Large intestine (tissue), 3 donors: Measurements from ENCODE around the gene CACHD1. TPM values are rescaled to one million over a fixed set of nuclear protein-coding genes. Genes with fewer than 3 reads are reported as not detected.

Experiments used
- DNase-seq, 2 donors: peaks; one replicate each; pipeline versions ENCODE4 v3.0.0 to v3.0.0-alpha.2; 2013
- H3K27ac ChIP-seq: one replicate; pipeline ENCODE4 v1.5.1; 2013; ENCODE audit warnings: low read length
- H3K27me3 ChIP-seq: 2 replicates; pipeline ENCODE4 v1.6.1; 2013; ENCODE audit warnings: low read length; ENCODE audit not compliant: control insufficient read depth, insufficient read depth
- H3K36me3 ChIP-seq: 2 replicates; pipeline ENCODE4 v1.6.1; 2013; ENCODE audit warnings: low read length; ENCODE audit not compliant: control insufficient read depth, insufficient read depth
- H3K4me1 ChIP-seq: one replicate; pipeline ENCODE4 v1.6.1; 2013; ENCODE audit warnings: low read length; ENCODE audit not compliant: control insufficient read depth, insufficient read depth
- H3K4me3 ChIP-seq: one replicate; pipeline ENCODE4 v1.5.1; 2013; ENCODE audit warnings: low read length
- H3K9me3 ChIP-seq: one replicate; pipeline ENCODE4 v1.6.1; 2013; ENCODE audit warnings: mild to moderate bottlenecking, low read depth, low read length, moderate library complexity; ENCODE audit not compliant: control insufficient read depth
- WGBS: methylation state at CpG from one replicate; pipeline ENCODE4 v1.1.5; 2013; ENCODE audit warnings: low lambda C conversion rate; ENCODE audit not compliant: insufficient coverage; 5-methylcytosine and 5-hydroxymethylcytosine counted together
- polyA plus RNA-seq: library from polyadenylated mRNA; unstranded; fragments of 120-200 nt; gene quantifications from one replicate; pipeline ENCODE4 v1.2.1, GENCODE V29; 2013

CACHD1 gene
- polyA plus RNA-seq, 1 donor: 9.6 TPM

DNA sequence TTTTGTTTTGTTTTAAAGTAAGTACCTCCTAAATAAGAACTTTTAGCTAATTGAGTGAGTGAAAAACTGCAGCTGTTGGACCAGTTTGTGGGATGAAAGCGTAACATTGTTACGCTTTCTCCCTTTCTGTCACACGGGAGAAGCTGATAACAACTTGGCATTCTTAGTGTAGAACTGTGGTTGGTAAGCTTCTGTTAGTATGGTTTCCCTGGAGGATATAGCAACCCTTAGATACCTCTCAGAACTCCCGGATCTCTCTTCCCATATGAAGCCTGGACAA, 98.2 kb downstream of the CACHD1 start:
- H3K36me3 ChIP-seq: no peaks in the 10 kb centered on the region
- DNase-seq: no peak
- no peaks in the 10 kb centered on the region for H3K27me3 ChIP-seq
- no CpG with 5 or more reads among the region's 4 CpGs for WGBS
- H3K4me1 ChIP-seq: peaks cover 6% of the 10 kb centered on the region
- H3K4me3 ChIP-seq: no peak overlapping the region
- no peaks in the 10 kb centered on the region for H3K9me3 ChIP-seq
- no peak overlapping the region for H3K27ac ChIP-seq

DNA sequence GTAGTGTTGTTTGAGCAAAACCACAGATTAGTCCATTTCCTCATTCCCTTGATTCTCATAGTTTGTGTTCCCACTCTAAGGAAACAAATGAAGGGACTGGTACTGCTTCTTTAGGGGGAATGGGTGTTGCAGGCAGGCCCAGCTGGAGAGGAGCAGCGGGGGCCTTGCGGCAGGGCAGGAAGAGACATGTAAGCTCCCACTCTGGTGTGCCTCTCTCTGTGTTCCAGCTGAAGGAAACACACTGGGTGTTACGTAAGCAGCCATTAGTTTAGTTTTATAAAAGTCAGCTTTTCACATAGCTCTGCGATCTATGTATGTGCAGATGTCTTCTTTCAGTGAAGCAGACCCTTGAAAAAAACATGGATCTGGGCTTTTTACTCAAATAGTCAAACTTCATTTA, 99.5 kb downstream of the CACHD1 start:
- Histone ChIP-seq H3K9me3 (no peaks in the 10 kb centered on the region), H3K4me3 (no peak overlapping the region), H3K36me3 (no peaks in the 10 kb centered on the region), H3K27me3 (no peaks in the 10 kb centered on the region), H3K4me1 (peaks cover 6% of the 10 kb centered on the region), H3K27ac (no peak overlapping the region)
- no peak for DNase-seq
- WGBS: 100% methylated on average over 1 of the region's 4 CpGs

DNA sequence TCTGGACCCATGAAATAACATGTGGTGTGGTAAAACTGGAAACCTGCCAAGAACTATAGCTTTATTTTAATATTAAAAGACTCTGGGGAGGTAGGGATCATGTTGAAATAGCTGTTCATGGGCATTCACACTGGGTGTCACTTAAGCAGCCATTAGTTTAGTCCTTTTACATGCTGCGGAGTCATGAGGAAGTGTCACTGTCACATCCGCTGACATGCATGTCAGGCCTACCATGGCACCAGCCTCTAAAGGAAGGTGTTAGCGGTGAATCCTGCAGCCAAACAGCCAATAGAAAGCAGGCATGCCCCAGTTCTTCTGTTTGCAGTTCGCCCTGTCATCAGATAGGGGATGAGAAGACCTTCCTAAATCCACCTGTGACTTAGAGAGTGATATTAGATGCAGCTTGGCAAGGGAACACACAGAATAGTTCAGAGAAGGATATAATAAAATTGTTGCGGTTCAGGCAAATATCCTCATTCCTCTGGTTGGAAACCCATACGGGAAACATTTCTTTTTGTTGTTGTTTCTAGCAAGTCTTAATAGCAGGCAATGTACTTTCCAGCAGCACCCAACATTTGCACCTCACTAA, 100.4 kb downstream of the CACHD1 start:
- peaks cover 6% of the 10 kb centered on the region for H3K4me1 ChIP-seq
- no CpG with 5 or more reads among the region's 6 CpGs for WGBS

DNA sequence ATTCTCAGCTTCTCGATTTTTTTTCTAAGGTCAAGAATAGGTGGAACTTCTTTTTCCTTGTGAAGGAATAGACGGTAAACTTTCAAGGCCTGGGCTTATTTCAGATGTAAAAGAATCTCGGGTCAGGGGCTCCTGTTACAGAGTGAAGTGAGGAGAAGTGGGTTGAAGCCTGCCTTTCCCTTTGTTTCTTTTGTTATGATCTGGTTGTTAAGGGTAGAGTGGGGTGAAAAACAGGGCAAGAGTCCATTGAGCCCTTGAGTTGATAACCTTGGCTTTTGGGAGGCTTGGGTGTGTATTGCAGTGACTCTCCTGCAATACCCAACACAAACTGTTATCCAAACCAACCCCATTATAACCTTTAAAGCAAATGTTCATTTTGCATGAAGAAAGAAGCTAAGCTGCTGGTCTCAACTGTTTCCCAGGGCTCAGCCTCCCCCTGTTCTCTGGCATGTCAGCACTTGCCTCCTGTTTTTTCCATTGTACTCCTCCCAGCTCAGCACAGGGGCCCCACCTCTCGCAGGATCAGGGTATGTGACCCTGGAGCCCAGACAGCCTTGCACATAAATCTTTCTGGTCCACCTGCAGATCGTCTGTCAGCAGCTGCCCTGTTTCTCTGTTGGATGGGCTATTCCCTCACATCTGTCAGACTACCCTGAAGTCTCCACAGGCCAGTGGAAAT, 102.4 kb downstream of the CACHD1 start:
- H3K9me3 ChIP-seq: no peaks in the 10 kb centered on the region
- H3K27me3 ChIP-seq: no peaks in the 10 kb centered on the region
- peak in 1 of 2 donors; percentile 30 for DNase-seq
- H3K4me3 ChIP-seq: no peak overlapping the region
- H3K4me1 ChIP-seq: peaks cover 6% of the 10 kb centered on the region
- H3K27ac ChIP-seq: no peak overlapping the region
- no CpG with 5 or more reads among the region's 5 CpGs for WGBS
- H3K36me3 ChIP-seq: no peaks in the 10 kb centered on the region

More for the DNA sequence above, 100.4 kb downstream of the CACHD1 start:
- DNase-seq: no peak
- H3K27me3 ChIP-seq: no peaks in the 10 kb centered on the region
- no peak overlapping the region for H3K27ac ChIP-seq
- H3K9me3 ChIP-seq: no peaks in the 10 kb centered on the region
- no peaks in the 10 kb centered on the region for H3K36me3 ChIP-seq
- no peak overlapping the region for H3K4me3 ChIP-seq

DNA sequence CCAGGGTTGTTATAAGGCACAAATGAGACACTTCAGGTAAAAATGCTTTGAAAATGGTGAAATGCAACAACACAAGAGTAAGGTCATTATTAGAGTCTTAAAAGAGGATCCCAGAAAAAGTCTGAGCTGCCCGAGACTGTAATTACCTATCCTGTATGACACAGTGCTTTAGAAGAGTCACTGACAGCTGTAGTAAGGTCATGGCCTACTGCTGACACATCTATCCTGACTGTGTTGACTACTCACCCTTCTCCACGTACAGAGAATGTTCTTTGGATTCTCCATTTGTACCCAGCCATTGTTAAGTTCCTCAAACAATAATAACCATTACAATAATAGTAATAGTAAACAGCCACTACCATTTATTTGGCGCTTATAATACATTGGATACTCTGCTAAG, 104.4 kb downstream of the CACHD1 start:
- 67% methylated on average over 1 of the region's 3 CpGs for WGBS
- Histone ChIP-seq H3K4me3 (no peak overlapping the region), H3K4me1 (peaks cover 6% of the 10 kb centered on the region)

DNA sequence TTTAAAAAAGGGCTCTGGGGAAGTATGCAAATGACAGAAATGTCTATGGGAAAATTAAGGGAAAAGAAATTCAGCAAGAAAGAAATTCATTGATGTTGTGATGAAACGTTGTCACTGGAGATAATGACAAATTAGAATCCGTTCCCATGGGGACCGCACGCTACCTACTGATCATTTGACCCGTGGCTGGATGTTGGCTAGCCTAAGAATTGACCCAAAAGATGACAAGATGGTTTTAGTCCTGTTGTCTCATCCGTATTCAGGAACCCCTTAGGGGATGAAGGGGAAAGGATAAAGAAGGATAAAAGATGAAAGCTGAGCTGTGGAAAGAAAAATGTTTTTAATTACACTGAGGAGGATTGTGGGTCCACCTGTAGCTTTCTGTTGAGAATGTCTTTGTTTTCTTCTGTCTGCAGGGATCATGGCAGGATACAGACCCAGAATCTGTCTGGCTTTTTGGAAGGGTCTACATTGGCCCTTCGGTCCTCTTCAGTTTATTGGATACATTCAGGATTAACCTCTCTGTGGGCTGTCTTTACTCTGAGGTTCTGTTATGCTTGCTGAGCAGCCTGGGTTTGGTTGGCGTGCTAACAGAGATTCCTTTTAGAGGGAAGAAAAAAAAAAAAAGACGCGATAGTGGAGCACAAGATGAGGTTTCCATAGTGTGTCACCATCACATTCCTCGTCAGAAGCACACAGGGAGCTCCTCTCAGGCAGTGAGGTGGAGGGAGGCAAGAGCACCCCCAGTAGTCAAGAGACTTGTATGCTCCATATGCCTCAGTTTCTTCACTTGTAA, 106.2 kb downstream of the CACHD1 start:
- 86% methylated on average over 7 of the region's 11 CpGs for WGBS
- no peak overlapping the region for H3K4me3 ChIP-seq
- no peaks in the 10 kb centered on the region for H3K9me3 ChIP-seq
- no peaks in the 10 kb centered on the region for H3K36me3 ChIP-seq
- H3K27me3 ChIP-seq: no peaks in the 10 kb centered on the region
- peaks cover 6% of the 10 kb centered on the region for H3K4me1 ChIP-seq
- DNase-seq: no peak
- H3K27ac ChIP-seq: no peak overlapping the region

More for the DNA sequence above, 104.4 kb downstream of the CACHD1 start:
- Histone ChIP-seq H3K36me3 (no peaks in the 10 kb centered on the region), H3K9me3 (no peaks in the 10 kb centered on the region), H3K27ac (no peak overlapping the region), H3K27me3 (no peaks in the 10 kb centered on the region)
- DNase-seq: no peak

DNA sequence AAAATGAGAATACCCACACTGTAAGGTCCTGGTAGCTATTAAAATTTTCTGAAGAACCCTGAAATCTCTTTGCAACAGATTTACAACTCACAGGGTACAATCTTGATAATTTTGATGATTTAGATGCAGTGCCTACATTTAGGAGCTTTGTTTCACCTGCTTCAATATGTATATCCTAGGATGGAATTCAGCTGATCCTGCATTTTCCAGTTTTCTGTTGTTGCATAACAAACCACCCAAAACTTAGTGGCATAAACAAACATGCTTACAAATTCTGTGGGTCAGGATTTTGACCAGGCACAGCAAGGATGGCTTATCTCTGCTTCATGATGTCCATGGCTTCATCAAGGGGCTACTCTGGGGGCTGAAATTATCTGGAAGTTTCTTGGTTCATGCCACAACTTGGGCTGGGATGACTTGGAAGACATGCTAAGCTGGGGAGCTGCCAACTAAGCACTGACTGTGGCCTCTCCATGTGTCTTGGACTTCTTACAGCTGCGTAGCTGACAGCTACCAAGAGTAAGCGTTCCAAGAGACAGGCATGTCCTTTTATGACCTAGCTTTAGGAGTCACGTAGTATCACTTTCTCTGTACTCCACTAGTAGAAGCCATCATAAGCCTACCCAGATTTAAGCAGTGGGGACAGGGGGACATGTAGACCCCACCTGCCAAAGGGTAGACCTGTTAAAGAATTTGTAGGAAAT, 108.5 kb downstream of the CACHD1 start:
- Histone ChIP-seq H3K36me3 (no peaks in the 10 kb centered on the region), H3K4me1 (no peaks in the 10 kb centered on the region), H3K27ac (no peak overlapping the region), H3K27me3 (no peaks in the 10 kb centered on the region), H3K9me3 (no peaks in the 10 kb centered on the region), H3K4me3 (no peak overlapping the region)
- DNase-seq: no peak
- no CpG with 5 or more reads among the region's 3 CpGs for WGBS

DNA sequence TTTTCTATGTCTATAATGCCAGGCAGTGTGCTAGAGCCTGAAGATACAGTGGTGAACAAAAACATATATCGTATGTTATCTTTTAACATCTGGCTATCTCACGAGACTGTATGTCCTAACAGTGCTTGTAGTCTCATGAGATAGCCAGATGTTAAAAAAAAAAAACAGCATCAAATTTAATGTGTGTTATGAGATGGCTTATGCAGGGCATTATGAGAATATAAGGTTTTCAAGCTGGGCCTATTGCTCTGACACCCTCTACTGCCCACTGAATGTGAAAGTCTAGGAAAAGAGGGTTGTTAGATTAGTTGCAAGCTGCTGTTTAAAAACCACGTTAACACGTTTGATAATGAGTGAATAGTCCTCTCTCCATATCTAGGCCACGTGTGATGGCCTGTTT, 109.8 kb downstream of the CACHD1 start:
- no peak for DNase-seq
- Histone ChIP-seq H3K27ac (no peak overlapping the region), H3K27me3 (no peaks in the 10 kb centered on the region), H3K9me3 (no peaks in the 10 kb centered on the region), H3K36me3 (no peaks in the 10 kb centered on the region), H3K4me1 (no peaks in the 10 kb centered on the region), H3K4me3 (no peak overlapping the region)
- WGBS: 41% methylated on average over 3 of the region's 5 CpGs

DNA sequence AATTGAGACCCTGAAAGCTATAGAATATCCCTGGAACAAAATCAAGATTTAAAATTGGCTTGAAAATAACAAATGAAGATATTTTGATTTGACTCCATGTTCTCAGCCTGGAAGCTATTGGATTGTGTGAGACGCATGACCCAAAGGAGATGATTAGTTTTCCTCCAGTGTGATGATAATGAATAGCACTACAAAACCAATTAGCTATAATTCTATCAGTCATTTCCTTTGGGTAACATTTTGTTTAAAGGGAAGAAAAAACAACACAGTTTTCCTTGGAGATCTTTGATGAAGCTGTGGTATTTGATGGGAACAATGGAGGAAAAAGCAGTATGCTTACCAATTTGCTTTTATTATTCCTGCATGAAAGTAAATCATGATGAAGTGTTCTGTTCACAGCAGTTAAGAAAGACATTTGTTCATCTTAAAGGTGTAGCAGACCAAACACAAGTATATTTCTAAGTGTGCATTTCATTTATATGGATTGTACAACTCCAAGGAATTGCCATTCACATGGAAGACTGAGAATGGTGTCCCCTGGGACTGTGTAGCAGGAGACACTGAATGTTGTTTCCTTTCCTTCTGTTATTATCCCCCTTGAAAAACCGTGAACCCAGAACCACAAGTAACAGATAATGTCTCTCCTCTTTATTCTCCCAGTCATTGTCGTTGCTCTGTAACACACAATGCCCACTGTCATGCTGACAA, 111.4 kb downstream of the CACHD1 start:
- no peaks in the 10 kb centered on the region for H3K9me3 ChIP-seq
- no peaks in the 10 kb centered on the region for H3K4me1 ChIP-seq
- H3K36me3 ChIP-seq: no peaks in the 10 kb centered on the region
- H3K4me3 ChIP-seq: no peak overlapping the region
- no peaks in the 10 kb centered on the region for H3K27me3 ChIP-seq
- 82% methylated on average over 2 of the region's 3 CpGs for WGBS
- H3K27ac ChIP-seq: no peak overlapping the region
- no peak for DNase-seq

DNA sequence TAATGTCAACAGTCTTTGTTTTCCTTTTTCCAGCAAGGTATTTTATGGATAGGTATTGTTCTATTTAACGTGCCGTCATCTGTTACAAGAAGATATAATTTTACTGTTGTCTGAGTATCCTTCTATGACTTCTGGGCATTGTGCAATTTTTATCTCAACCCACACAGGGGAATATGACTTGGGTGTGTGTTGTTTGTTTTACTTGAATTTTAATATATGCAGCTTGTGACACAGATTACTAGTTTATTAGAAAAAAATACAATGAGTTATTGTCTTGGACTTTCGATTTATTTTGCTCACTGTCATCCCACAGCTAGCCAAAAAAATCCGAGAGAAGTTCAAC, 111.9 kb downstream of the CACHD1 start:
- H3K4me1 ChIP-seq: no peaks in the 10 kb centered on the region
- no peak overlapping the region for H3K27ac ChIP-seq
- WGBS: 56% methylated on average over 4 of the region's 4 CpGs
- no peak for DNase-seq
- H3K36me3 ChIP-seq: no peaks in the 10 kb centered on the region
- no peaks in the 10 kb centered on the region for H3K9me3 ChIP-seq
- H3K27me3 ChIP-seq: no peaks in the 10 kb centered on the region
- no peak overlapping the region for H3K4me3 ChIP-seq
